K562 (cell line): Measurements from ENCODE around the gene ARHGAP26.

ENCODE experiments used
- EP300 ChIP-seq: IDR thresholded peaks from 2 replicates; pipeline ENCODE4 v1.6.1; 2012; ENCODE audit warnings: low read length, improper control_type of control experiment
- MXI1 ChIP-seq: IDR thresholded peaks from 2 replicates; pipeline ENCODE4 v1.6.1; 2011; ENCODE audit warnings: low read depth, mild to moderate bottlenecking, improper control_type of control experiment, low read length
- NCOR1 ChIP-seq: fragments of 450-650 bp; IDR thresholded peaks from 2 replicates; pipeline ENCODE4 v1.6.1; 2016; ENCODE audit warnings: mild to moderate bottlenecking, moderate library complexity
- PCBP1 ChIP-seq: fragments of 200-400 bp; formaldehyde crosslinking; IDR thresholded peaks from 2 replicates; pipeline ENCODE4 v1.6.1; 2018; ENCODE audit warnings: mild to moderate bottlenecking, low read depth, low read length; ENCODE audit not compliant: poor library complexity, severe bottlenecking
- POLR2A ChIP-seq: fragments of 450-650 bp; conservative IDR thresholded peaks from 2 replicates; pipeline ENCODE4 v1.6.1; 2016
- SMARCA4 ChIP-seq: fragments of 450-650 bp; IDR thresholded peaks from 2 replicates; pipeline ENCODE4 v1.6.1; 2016
- TAF1 ChIP-seq: IDR thresholded peaks from 2 replicates; pipeline ENCODE4 v1.6.1; 2011; ENCODE audit warnings: mild to moderate bottlenecking, low read length, moderate library complexity; ENCODE audit not compliant: insufficient read depth, control insufficient read depth, severe bottlenecking; ENCODE audit errors: extremely low read depth
- TF ChIP-seq, protein P1 (sequence below), 3 experiments: IDR thresholded peaks in 2 of 3; conservative IDR thresholded peaks in 1 of 3; 2 replicates each; pipeline ENCODE4 v1.5.1; 2011 to 2012; ENCODE audit warnings: low read length in 3 of 3, mild to moderate bottlenecking in 3 of 3, control low read depth in 2 of 3, improper control_type of control experiment in 1 of 3, inconsistent platforms in 1 of 3, low read depth in 1 of 3, mixed read lengths in 1 of 3, moderate library complexity in 1 of 3; ENCODE audit not compliant: insufficient read depth in 2 of 3
- TF ChIP-seq, protein P2 (sequence below): sonication (generic); formaldehyde crosslinking; IDR thresholded peaks from 2 replicates; pipeline ENCODE4 v1.8.1; 2022; ENCODE audit warnings: missing genetic modification reagents
- TF ChIP-seq, protein P3 (sequence below): sonication (generic); formaldehyde crosslinking; IDR thresholded peaks from 2 replicates; pipeline ENCODE4 v1.8.1; 2022; ENCODE audit warnings: missing genetic modification reagents
- TF ChIP-seq, protein P4 (sequence below), 2 experiments: IDR thresholded peaks; 2 replicates each; pipeline ENCODE4 v1.6.1; 2011; ENCODE audit warnings: borderline replicate concordance in 1 of 2, control low read depth in 1 of 2, low read depth in 1 of 2, low read length in 1 of 2, mild to moderate bottlenecking in 1 of 2, mixed read lengths in 1 of 2, moderate library complexity in 1 of 2; ENCODE audit not compliant: insufficient read depth in 1 of 2, insufficient read length in 1 of 2, poor library complexity in 1 of 2, severe bottlenecking in 1 of 2; ENCODE audit errors: extremely low read depth in 1 of 2

DNA sequence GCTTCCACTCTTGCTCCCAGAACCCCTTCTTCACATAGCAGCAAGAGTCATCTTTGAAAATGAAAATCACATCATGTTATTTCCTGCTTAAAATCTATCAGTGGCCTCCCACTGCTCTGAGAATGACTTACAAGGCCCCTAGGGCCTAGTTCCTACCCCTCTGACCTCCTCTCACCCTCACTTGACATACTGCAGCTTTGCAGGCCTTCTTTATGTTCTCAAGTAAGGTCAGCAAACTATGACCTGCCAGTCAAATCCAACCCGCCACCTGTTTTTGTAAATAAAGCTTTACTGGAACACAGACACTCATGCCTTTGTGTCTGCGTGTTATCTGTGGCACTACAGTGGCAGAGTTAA lies 447.6 kb downstream of the ARHGAP26 start:
- TF ChIP-seq, protein P1, sequence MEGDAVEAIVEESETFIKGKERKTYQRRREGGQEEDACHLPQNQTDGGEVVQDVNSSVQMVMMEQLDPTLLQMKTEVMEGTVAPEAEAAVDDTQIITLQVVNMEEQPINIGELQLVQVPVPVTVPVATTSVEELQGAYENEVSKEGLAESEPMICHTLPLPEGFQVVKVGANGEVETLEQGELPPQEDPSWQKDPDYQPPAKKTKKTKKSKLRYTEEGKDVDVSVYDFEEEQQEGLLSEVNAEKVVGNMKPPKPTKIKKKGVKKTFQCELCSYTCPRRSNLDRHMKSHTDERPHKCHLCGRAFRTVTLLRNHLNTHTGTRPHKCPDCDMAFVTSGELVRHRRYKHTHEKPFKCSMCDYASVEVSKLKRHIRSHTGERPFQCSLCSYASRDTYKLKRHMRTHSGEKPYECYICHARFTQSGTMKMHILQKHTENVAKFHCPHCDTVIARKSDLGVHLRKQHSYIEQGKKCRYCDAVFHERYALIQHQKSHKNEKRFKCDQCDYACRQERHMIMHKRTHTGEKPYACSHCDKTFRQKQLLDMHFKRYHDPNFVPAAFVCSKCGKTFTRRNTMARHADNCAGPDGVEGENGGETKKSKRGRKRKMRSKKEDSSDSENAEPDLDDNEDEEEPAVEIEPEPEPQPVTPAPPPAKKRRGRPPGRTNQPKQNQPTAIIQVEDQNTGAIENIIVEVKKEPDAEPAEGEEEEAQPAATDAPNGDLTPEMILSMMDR (IDR thresholded peaks at IDR 0.05 in 2 of 3, conservative IDR thresholded peaks at IDR 0.05 in 1 of 3; ENCODE audit: insufficient read depth in 2 of 3, low read depth in 1 of 3, low read length in 3 of 3) = no peak
- TF ChIP-seq TAF1 = no peak
- TF ChIP-seq, protein P2, sequence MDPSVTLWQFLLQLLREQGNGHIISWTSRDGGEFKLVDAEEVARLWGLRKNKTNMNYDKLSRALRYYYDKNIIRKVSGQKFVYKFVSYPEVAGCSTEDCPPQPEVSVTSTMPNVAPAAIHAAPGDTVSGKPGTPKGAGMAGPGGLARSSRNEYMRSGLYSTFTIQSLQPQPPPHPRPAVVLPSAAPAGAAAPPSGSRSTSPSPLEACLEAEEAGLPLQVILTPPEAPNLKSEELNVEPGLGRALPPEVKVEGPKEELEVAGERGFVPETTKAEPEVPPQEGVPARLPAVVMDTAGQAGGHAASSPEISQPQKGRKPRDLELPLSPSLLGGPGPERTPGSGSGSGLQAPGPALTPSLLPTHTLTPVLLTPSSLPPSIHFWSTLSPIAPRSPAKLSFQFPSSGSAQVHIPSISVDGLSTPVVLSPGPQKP (CRISPR knock-in tag) = no peak
- TF ChIP-seq MXI1 = no peak
- TF ChIP-seq EP300 = no peak
- no peak for TF ChIP-seq POLR2A
- TF ChIP-seq SMARCA4 = no peak
- TF ChIP-seq, protein P3, sequence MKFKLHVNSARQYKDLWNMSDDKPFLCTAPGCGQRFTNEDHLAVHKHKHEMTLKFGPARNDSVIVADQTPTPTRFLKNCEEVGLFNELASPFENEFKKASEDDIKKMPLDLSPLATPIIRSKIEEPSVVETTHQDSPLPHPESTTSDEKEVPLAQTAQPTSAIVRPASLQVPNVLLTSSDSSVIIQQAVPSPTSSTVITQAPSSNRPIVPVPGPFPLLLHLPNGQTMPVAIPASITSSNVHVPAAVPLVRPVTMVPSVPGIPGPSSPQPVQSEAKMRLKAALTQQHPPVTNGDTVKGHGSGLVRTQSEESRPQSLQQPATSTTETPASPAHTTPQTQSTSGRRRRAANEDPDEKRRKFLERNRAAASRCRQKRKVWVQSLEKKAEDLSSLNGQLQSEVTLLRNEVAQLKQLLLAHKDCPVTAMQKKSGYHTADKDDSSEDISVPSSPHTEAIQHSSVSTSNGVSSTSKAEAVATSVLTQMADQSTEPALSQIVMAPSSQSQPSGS (CRISPR knock-in tag) = no peak
- TF ChIP-seq PCBP1 = no peak
- TF ChIP-seq NCOR1 = no peak
- TF ChIP-seq, protein P4, sequence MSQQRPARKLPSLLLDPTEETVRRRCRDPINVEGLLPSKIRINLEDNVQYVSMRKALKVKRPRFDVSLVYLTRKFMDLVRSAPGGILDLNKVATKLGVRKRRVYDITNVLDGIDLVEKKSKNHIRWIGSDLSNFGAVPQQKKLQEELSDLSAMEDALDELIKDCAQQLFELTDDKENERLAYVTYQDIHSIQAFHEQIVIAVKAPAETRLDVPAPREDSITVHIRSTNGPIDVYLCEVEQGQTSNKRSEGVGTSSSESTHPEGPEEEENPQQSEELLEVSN (IDR thresholded peaks at IDR 0.05; ENCODE audit: borderline replicate concordance in 1 of 2, extremely low read depth in 1 of 2, insufficient read depth in 1 of 2, insufficient read length in 1 of 2, low read depth in 1 of 2, low read length in 1 of 2, poor library complexity in 1 of 2, severe bottlenecking in 1 of 2) = no peak
